Caki2 (cell line): ENCODE measurements around the gene DMKN. TPM values are rescaled to one million over a fixed set of nuclear protein-coding genes. Genes with fewer than 3 reads are reported as not detected.

Experiments used
- DNase-seq: peaks from one replicate; pipeline ENCODE4 v3.0.0-alpha.2; 2015; ENCODE audit warnings: low read depth
- in situ Hi-C: cut with HindIII; loops from 2 replicates; pipeline ENCODE4 v1.10.0; 2016; ENCODE audit warnings: low sequenced_read_pairs, low pct_unique_long_range_greater_than_20kb, mixed read lengths
- total RNA-seq: library from RNA; depleted of rRNA; stranded (reverse); fragments of >200 nt; shearing (Covaris generic); gene quantifications from 2 replicates; pipeline ENCODE4 v1.2.3, GENCODE V29; 2014; ENCODE audit warnings: low replicate concordance

DMKN gene
- total RNA-seq, 1 experiment from 2014 or later: not detected

GRCh38 chr19:35533201-35533821 is 19.9 kb upstream of the DMKN start, which contains the start of gene GAPDHS:
Gene GAPDHS (plus strand): TSS chr19:35533456. CDS start chr19:35533528, 72 bp downstream.
- DNase-seq: no peak
- in situ Hi-C loops: no loop called here

- in situ Hi-C loops: no loop called here
- no peak for DNase-seq
These were observed 17.8 kb upstream of the DMKN start for GRCh38 chr19:35531291-35531690.

- DNase-seq: no peak
- in situ Hi-C loops: no loop called here
These were observed 16.1 kb upstream of the DMKN start for GRCh38 chr19:35529241-35530218.

- no peak for DNase-seq
- in situ Hi-C loops: no loop called here
These were observed 15.0 kb upstream of the DMKN start, which contains the start of gene SBSN for GRCh38 chr19:35528218-35529038. Gene SBSN (minus strand): TSS chr19:35528311. CDS start chr19:35528281, 30 bp downstream.

- in situ Hi-C loops: no loop called here
- DNase-seq: no peak
These were observed 12.4 kb upstream of the DMKN start for GRCh38 chr19:35525873-35526272.

GRCh38 chr19:35524181-35524837 is 10.9 kb upstream of the DMKN start:
- in situ Hi-C loops: no loop called here
- DNase-seq: no peak

GRCh38 chr19:35522745-35523327 is 9.4 kb upstream of the DMKN start:
- in situ Hi-C loops: no loop called here
- DNase-seq: no peak

- DNase-seq: no peak
- in situ Hi-C loops: no loop called here
These were observed 7.8 kb upstream of the DMKN start for GRCh38 chr19:35521124-35521743.

- in situ Hi-C loops: no loop called here
- DNase-seq: no peak
These were observed 5.8 kb upstream of the DMKN start for GRCh38 chr19:35519291-35519690.

- DNase-seq: no peak
- in situ Hi-C loops: no loop called here
These were observed 4.9 kb upstream of the DMKN start for GRCh38 chr19:35518313-35518712.

GRCh38 chr19:35517342-35517741 is 3.9 kb upstream of the DMKN start:
- no peak for DNase-seq
- in situ Hi-C loops: no loop called here

- no peak for DNase-seq
- in situ Hi-C loops: no loop called here
These were observed 2.9 kb upstream of the DMKN start for GRCh38 chr19:35516310-35516709.

GRCh38 chr19:35514282-35514809 is 897 bp upstream of the DMKN start:
- in situ Hi-C loops: no loop called here
- DNase-seq: peak; percentile 18

- in situ Hi-C loops: no loop called here
- no peak for DNase-seq
These were observed 420 bp downstream of the DMKN start for GRCh38 chr19:35512831-35513627.

- no peak for DNase-seq
- in situ Hi-C loops: no loop called here
These were observed 2.1 kb downstream of the DMKN start for GRCh38 chr19:35511337-35511736.

- in situ Hi-C loops: no loop called here
- no peak for DNase-seq
These were observed 2.9 kb downstream of the DMKN start for GRCh38 chr19:35510626-35510964.
